DND-41 (cell line): ENCODE results near the gene FAF1.

Experiments
- ATAC-seq: fragments of 200-7000 bp; cut with Tn5 transposase; 3 replicates; pipeline ENCODE4 v1.9.1; 2021; ENCODE audit warnings: low read depth; ENCODE audit not compliant: insufficient read depth
- DNase-seq: peaks from one replicate; pipeline ENCODE4 v3.0.0-alpha.2; 2020
- H2AFZ ChIP-seq: 2 replicates; pipeline ENCODE4 v1.6.0; 2012; ENCODE audit warnings: low read depth, low read length
- H3K27ac ChIP-seq: 2 replicates; pipeline ENCODE4 v1.5.1; 2012; ENCODE audit warnings: low read length, inconsistent platforms
- H3K27me3 ChIP-seq: fragments of 200-600 bp; sonication (generic); 2 replicates; pipeline ENCODE4 v1.6.0; 2012; ENCODE audit warnings: low read length, mild to moderate bottlenecking, inconsistent platforms; ENCODE audit not compliant: insufficient read depth, poor library complexity
- H3K36me3 ChIP-seq: 2 replicates; pipeline ENCODE4 v1.5.1; 2012; ENCODE audit warnings: low read length, inconsistent platforms; ENCODE audit not compliant: insufficient read depth
- H3K4me1 ChIP-seq: 2 replicates; pipeline ENCODE4 v1.5.1; 2012; ENCODE audit warnings: mild to moderate bottlenecking, low read length; ENCODE audit not compliant: insufficient read depth
- H3K4me2 ChIP-seq: 2 replicates; pipeline ENCODE4 v1.6.0; 2012; ENCODE audit warnings: mild to moderate bottlenecking, moderate library complexity, low read length, inconsistent platforms; ENCODE audit not compliant: insufficient read depth
- H3K4me3 ChIP-seq, 2 experiments: fragments of 200-600 bp in 1 of 2; shearing (Covaris generic) in 1 of 2; 2 replicates each; pipeline ENCODE4 v1.5.1; 2012 to 2016; ENCODE audit warnings: inconsistent platforms in 2 of 2, low read length in 2 of 2, mild to moderate bottlenecking in 2 of 2, low read depth in 1 of 2, moderate library complexity in 1 of 2
- H3K79me2 ChIP-seq: 2 replicates; pipeline ENCODE4 v1.6.0; 2012; ENCODE audit warnings: low read length, inconsistent platforms; ENCODE audit not compliant: insufficient read depth
- H3K9ac ChIP-seq: 2 replicates; pipeline ENCODE4 v1.6.0; 2012; ENCODE audit warnings: low read depth, mild to moderate bottlenecking, inconsistent platforms, low read length, moderate library complexity
- H3K9me3 ChIP-seq: 2 replicates; pipeline ENCODE4 v1.5.1; 2012; ENCODE audit warnings: low read length, moderate library complexity, mild to moderate bottlenecking, inconsistent platforms; ENCODE audit not compliant: insufficient read depth, severe bottlenecking
- H4K20me1 ChIP-seq: 2 replicates; pipeline ENCODE4 v1.6.0; 2012; ENCODE audit warnings: low read length; ENCODE audit not compliant: insufficient read depth
- CTCF ChIP-seq: IDR thresholded peaks from 2 replicates; pipeline ENCODE4 v1.5.1; 2012; ENCODE audit warnings: borderline replicate concordance, low read length, moderate library complexity, mild to moderate bottlenecking; ENCODE audit not compliant: poor library complexity, severe bottlenecking; ENCODE audit errors: extremely low read depth
- EZH2 ChIP-seq: IDR thresholded peaks from 3 replicates; pipeline ENCODE4 v1.6.1; 2012; ENCODE audit warnings: borderline replicate concordance, low read depth, mild to moderate bottlenecking, moderate library complexity, low read length, inconsistent platforms; ENCODE audit not compliant: severe bottlenecking

The FAF1 gene

GRCh38 chr1:50646526-50646925 is 313.5 kb downstream of the FAF1 start:
- Histone ChIP-seq H2AFZ (no peak overlapping the region), H3K9me3 (no peaks in the 10 kb centered on the region), H3K27ac (no peak overlapping the region), H3K4me1 (no peaks in the 10 kb centered on the region), H3K36me3 (peaks cover 16% of the 10 kb centered on the region; the same call in 1 of the 2 replicates), H3K79me2 (no peaks in the 10 kb centered on the region), H3K27me3 (no peaks in the 10 kb centered on the region), H3K9ac (no peak overlapping the region), H4K20me1 (no peaks in the 10 kb centered on the region), H3K4me3 (no peak overlapping the region), H3K4me2 (no peak overlapping the region)
- ATAC-seq (no peak), DNase-seq (no peak)
- no peak for TF ChIP-seq EZH2
- TF ChIP-seq CTCF, result no peak

- H3K79me2 ChIP-seq, result no peaks in the 10 kb centered on the region
- H3K9ac ChIP-seq, result no peak overlapping the region
- DNase-seq (no peak), ATAC-seq (no peak)
- no peak overlapping the region for H3K4me3 ChIP-seq
- no peaks in the 10 kb centered on the region for H3K27me3 ChIP-seq
- peaks cover 14% of the 10 kb centered on the region; the same call in 1 of the 2 replicates for H3K36me3 ChIP-seq
- H3K9me3 ChIP-seq, result no peaks in the 10 kb centered on the region
- no peak overlapping the region for H3K27ac ChIP-seq
- H3K4me2 ChIP-seq, result no peak overlapping the region
- no peak for TF ChIP-seq CTCF
- TF ChIP-seq EZH2, result no peak
- no peak overlapping the region for H2AFZ ChIP-seq
- H4K20me1 ChIP-seq, result no peaks in the 10 kb centered on the region
- H3K4me1 ChIP-seq, result no peaks in the 10 kb centered on the region
These were observed 314.9 kb downstream of the FAF1 start for GRCh38 chr1:50645139-50645538.

GRCh38 chr1:50644447-50645105 is 315.5 kb downstream of the FAF1 start:
- no peaks in the 10 kb centered on the region for H3K4me1 ChIP-seq
- no peak overlapping the region for H3K27ac ChIP-seq
- no peak for DNase-seq
- H4K20me1 ChIP-seq, result no peaks in the 10 kb centered on the region
- H3K9me3 ChIP-seq, result no peaks in the 10 kb centered on the region
- TF ChIP-seq EZH2, result no peak
- TF ChIP-seq CTCF, result no peak
- H3K79me2 ChIP-seq, result no peaks in the 10 kb centered on the region
- no peak overlapping the region for H3K9ac ChIP-seq
- no peak overlapping the region for H2AFZ ChIP-seq
- peaks cover 14% of the 10 kb centered on the region; the same call in 1 of the 2 replicates for H3K36me3 ChIP-seq
- no peak overlapping the region for H3K4me2 ChIP-seq
- H3K4me3 ChIP-seq, result no peak overlapping the region
- H3K27me3 ChIP-seq, result no peaks in the 10 kb centered on the region
- no peak for ATAC-seq
